Activated CD4-positive, CD25-positive, alpha-beta regulatory T cell treated with anti-CD3 and anti-CD28 coated beads, Interleukin-2, amount 50 U/mL, for 16 hours (primary cell): ENCODE measurements around the gene DIP2A.

ENCODE experiments used
- DNase-seq: peaks from one replicate; pipeline ENCODE4 v3.0.0-alpha.2; 2020; ENCODE audit warnings: low read depth, low spot score

DIP2A gene

GRCh38 chr21:46480466-46480865 is 21.8 kb downstream of the DIP2A start:
- DNase-seq, result no peak

GRCh38 chr21:46482225-46482845 is 23.6 kb downstream of the DIP2A start:
- no peak for DNase-seq

- no peak for DNase-seq
These were observed 24.1 kb downstream of the DIP2A start for GRCh38 chr21:46482846-46483231.

GRCh38 chr21:46483300-46484295 is 24.9 kb downstream of the DIP2A start:
- DNase-seq, result no peak

GRCh38 chr21:46486481-46487126 is 27.9 kb downstream of the DIP2A start:
- no peak for DNase-seq

GRCh38 chr21:46489162-46489663 is 30.5 kb downstream of the DIP2A start:
- no peak for DNase-seq

GRCh38 chr21:46489800-46490199 is 31.1 kb downstream of the DIP2A start:
- DNase-seq, result no peak

- no peak for DNase-seq
These were observed 32.9 kb downstream of the DIP2A start for GRCh38 chr21:46491553-46491952.

GRCh38 chr21:46492851-46493250 is 34.2 kb downstream of the DIP2A start:
- no peak for DNase-seq

GRCh38 chr21:46493828-46494227 is 35.1 kb downstream of the DIP2A start:
- DNase-seq, result no peak

GRCh38 chr21:46498335-46499050 is 39.8 kb downstream of the DIP2A start:
- no peak for DNase-seq

- DNase-seq, result no peak
These were observed 41.7 kb downstream of the DIP2A start for GRCh38 chr21:46500224-46500861.

- DNase-seq, result no peak
These were observed 45.3 kb downstream of the DIP2A start for GRCh38 chr21:46503922-46504550.

- DNase-seq, result no peak
These were observed 46.0 kb downstream of the DIP2A start for GRCh38 chr21:46504666-46505065.

GRCh38 chr21:46507562-46507961 is 48.9 kb downstream of the DIP2A start:
- DNase-seq, result no peak

GRCh38 chr21:46509741-46510502 is 51.2 kb downstream of the DIP2A start:
- no peak for DNase-seq

GRCh38 chr21:46515109-46515508 is 56.4 kb downstream of the DIP2A start:
- DNase-seq, result no peak

GRCh38 chr21:46516068-46516467 is 57.4 kb downstream of the DIP2A start:
- no peak for DNase-seq

GRCh38 chr21:46517361-46517760 is 58.7 kb downstream of the DIP2A start:
- no peak for DNase-seq
